Ovary (tissue), 9 donors: ENCODE data around the gene SGCE. TPM values are rescaled to one million over a fixed set of nuclear protein-coding genes. Genes with fewer than 3 reads are reported as not detected.

Experiments
- DNase-seq, 5 donors: peaks; one replicate each; pipeline ENCODE4 v3.0.0-alpha.2; 2019 to 2020
- H3K27ac ChIP-seq, 2 donors: fragments of 200-600 bp; one replicate each; pipeline versions ENCODE4 v1.5.1 to v1.8.0; 2019 to 2022
- H3K27me3 ChIP-seq: fragments of 200-600 bp; one replicate; pipeline ENCODE4 v1.8.0; 2022
- H3K36me3 ChIP-seq: fragments of 200-600 bp; sonication (generic); one replicate; pipeline ENCODE4 v1.5.1; 2019
- H3K4me1 ChIP-seq: one replicate; pipeline ENCODE4 v1.8.1; 2013; ENCODE audit warnings: mild to moderate bottlenecking, moderate library complexity; ENCODE audit not compliant: insufficient read depth
- H3K4me3 ChIP-seq: fragments of 200-600 bp; sonication (generic); one replicate; pipeline ENCODE4 v1.5.1; 2017
- H3K9me3 ChIP-seq, 2 donors: fragments of 200-600 bp in 1 of 2; sonication (generic) in 1 of 2; one replicate each; pipeline versions ENCODE4 v1.5.1 to v1.8.1; 2013 to 2019; ENCODE audit warnings: mild to moderate bottlenecking in 1 of 2, moderate library complexity in 1 of 2
- EP300 ChIP-seq: sonication (generic); formaldehyde crosslinking; IDR thresholded peaks from one replicate; pipeline ENCODE4 v1.6.1; 2017; ENCODE audit warnings: antibody characterized with exemption
- POLR2A ChIP-seq: fragments of 450-650 bp; IDR thresholded peaks from one replicate; pipeline ENCODE4 v1.6.1; 2017; ENCODE audit warnings: antibody characterized with exemption, mild to moderate bottlenecking, moderate library complexity
- WGBS, 3 donors: extraction: QIAGEN DNeasy Blood & Tissue Kit in 1 of 3; methylation state at CpG; one replicate each; pipeline versions ENCODE4 v1.1.5 to v1.1.7; 2013 to 2017; 5-methylcytosine and 5-hydroxymethylcytosine counted together
- intact Hi-C, 4 donors: fragments of 100-400 bp; cut with DNase I; formaldehyde crosslinking; loops; one replicate each; pipeline versions ENCODE4 v1.11.0 to v1.15.1; 2022 to 2023
- polyA plus RNA-seq, 2 donors: library from polyadenylated mRNA; stranded (reverse); fragments of 200-250 nt in 1 of 2; fragments of 350-450 nt in 1 of 2; fragmentation: Illumina TruSeq in 1 of 2; extraction: RNeasy Lipid Tissue Mini Kit (QIAGEN cat#74804) in 1 of 2; gene quantifications; one replicate each; pipeline ENCODE4 v1.2.3, GENCODE V29; 2013 to 2014
- total RNA-seq, 7 donors: library from RNA; depleted of rRNA in 2 of 7; stranded (reverse); fragments of >200 nt in 2 of 7; fragmentation: NEBNext Ultra II Directional in 3 of 7; extraction: Animal tissue kit (Norgen Biotek cat#: 25700) in 3 of 7; gene quantifications; one replicate each; pipeline versions ENCODE4 v1.1.0 to v1.2.4, GENCODE V29; 2016 to 2023
- TF ChIP-seq, protein P1 (sequence below), 3 donors: fragments of 450-650 bp in 2 of 3; fragments of 200-600 bp in 1 of 3; IDR thresholded peaks; one replicate each; pipeline versions ENCODE4 v1.5.1 to v1.8.0; 2016 to 2022; ENCODE audit warnings: antibody characterized with exemption in 3 of 3, mild to moderate bottlenecking in 1 of 3
- donor health status: DM: no; HTN: no; CAD: no; lungs with moderate emphysema.
- donor health status: DM: no; HTN: no; CAD: no.
- donor health status: Bipolar disorder and iron deficiency.
- donor health status: DM: yes; HTN: yes; CAD: no.
- donor health status: DM: no; HTN: no; CAD: no.
- donor health status: DM: yes; HTN: yes; CAD: no.

Gene SGCE
- total and polyA plus RNA-seq, 9 donors: 104 to 183 (median 115) TPM

DNA sequence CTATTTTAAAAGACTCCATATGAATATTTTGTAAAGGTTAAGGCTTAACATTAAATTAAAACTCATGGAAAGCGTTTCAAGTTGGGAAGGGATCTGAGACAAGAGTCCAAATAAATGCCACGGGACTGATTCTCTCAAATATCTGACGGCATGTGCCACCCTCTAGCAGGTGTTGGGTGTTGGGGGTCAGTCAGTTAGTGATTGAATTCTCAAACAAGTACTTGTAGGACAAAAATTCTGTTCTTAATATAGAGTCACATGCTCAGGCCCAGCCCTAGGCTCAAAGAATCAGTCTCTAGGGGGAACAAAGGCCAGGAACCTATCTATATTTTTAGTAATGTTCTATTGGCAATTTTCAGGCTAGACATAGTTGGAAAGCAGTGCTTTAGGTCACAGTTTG is 39.1 kb downstream of the SGCE start:
- no peak overlapping the region for H3K27ac ChIP-seq
- TF ChIP-seq POLR2A (no peak), EP300 (no peak)
- TF ChIP-seq, protein P1, sequence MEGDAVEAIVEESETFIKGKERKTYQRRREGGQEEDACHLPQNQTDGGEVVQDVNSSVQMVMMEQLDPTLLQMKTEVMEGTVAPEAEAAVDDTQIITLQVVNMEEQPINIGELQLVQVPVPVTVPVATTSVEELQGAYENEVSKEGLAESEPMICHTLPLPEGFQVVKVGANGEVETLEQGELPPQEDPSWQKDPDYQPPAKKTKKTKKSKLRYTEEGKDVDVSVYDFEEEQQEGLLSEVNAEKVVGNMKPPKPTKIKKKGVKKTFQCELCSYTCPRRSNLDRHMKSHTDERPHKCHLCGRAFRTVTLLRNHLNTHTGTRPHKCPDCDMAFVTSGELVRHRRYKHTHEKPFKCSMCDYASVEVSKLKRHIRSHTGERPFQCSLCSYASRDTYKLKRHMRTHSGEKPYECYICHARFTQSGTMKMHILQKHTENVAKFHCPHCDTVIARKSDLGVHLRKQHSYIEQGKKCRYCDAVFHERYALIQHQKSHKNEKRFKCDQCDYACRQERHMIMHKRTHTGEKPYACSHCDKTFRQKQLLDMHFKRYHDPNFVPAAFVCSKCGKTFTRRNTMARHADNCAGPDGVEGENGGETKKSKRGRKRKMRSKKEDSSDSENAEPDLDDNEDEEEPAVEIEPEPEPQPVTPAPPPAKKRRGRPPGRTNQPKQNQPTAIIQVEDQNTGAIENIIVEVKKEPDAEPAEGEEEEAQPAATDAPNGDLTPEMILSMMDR (IDR thresholded peaks at IDR 0.05): no peak
- no peaks in the 10 kb centered on the region for H3K9me3 ChIP-seq
- H3K27me3 ChIP-seq: no peaks in the 10 kb centered on the region
- H3K4me3 ChIP-seq: no peak overlapping the region
- intact Hi-C loops: no loop called here
- no peaks in the 10 kb centered on the region for H3K36me3 ChIP-seq
- H3K4me1 ChIP-seq: peaks cover 4% of the 10 kb centered on the region
- no peak for DNase-seq
- WGBS, 3 donors: 95 to 99% (median 97%) methylated on average over 3 of the region's 3 CpGs

DNA sequence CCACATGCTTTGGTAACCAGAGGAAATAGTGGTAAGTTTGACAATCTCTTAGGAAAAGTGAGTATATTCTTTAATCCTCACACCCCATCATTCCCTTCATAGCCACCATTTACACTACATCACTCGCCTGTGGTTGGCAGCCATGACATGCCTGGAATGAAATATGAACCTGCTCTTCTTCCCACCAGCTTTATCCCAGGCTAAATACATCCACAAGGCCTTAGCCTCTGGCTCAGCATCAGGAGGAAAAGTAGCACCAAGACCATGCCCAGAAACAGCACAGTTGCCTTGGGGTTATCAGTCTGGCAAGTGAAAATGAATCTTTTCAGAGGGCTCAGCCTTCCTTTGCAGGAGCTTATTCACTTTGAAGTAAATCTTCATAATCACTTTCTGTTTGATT is 40.3 kb downstream of the SGCE start:
- TF ChIP-seq POLR2A (no peak), EP300 (no peak)
- TF ChIP-seq, protein P1 (IDR thresholded peaks at IDR 0.05): no peak
- Histone ChIP-seq H3K9me3 (no peaks in the 10 kb centered on the region), H3K27ac (no peak overlapping the region), H3K27me3 (no peaks in the 10 kb centered on the region), H3K36me3 (no peaks in the 10 kb centered on the region), H3K4me1 (no peaks in the 10 kb centered on the region), H3K4me3 (no peak overlapping the region)
- 89 to 100% (median 98%) methylated on average over 1 of the region's 1 CpG for WGBS, 3 donors
- intact Hi-C loops: no loop called here
- DNase-seq: no peak

DNA sequence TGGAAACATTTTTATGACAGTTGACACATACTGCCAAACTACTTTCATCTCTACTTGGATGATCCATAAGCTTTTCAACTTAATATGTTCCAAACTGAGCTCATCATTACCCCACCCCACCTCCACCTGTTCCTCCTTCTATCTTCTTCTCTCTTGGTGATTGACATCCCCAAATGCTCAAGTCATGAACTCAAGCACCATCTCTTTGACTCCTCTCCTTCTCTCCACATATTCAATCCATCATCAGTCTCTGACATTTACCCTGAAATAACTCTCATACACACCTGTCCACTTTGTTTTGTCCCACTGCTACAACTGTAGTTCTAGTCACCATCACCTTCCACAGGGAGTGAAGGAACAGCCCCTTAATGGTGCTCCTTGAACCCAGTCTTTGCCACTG is 43.3 kb downstream of the SGCE start:
- intact Hi-C loops: no loop called here
- H3K27me3 ChIP-seq: no peaks in the 10 kb centered on the region
- no peaks in the 10 kb centered on the region for H3K9me3 ChIP-seq

DNA sequence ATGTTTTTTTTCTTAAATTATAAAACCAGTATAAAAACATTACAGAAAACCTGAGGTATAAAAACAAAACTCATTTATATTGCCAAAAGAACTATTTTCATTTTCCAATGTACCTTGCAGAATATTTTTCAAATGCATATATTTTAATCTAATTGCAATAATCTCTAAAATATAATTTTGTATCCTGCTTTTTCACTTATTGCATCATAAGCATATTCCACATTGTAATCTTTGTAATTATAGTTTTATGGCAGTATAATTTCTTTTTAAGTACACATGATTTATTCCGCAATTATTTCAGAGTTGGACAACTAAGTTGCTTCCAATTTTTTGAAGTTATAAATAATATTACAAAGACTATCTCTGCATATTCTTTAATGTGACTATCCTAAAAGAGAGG is 43.7 kb downstream of the SGCE start:
- WGBS, 3 donors: 89 to 98% (median 95%) methylated on average over 1 of the region's 1 CpG
- no peak for DNase-seq
- Histone ChIP-seq H3K27ac (no peak overlapping the region), H3K4me1 (no peaks in the 10 kb centered on the region), H3K36me3 (no peaks in the 10 kb centered on the region), H3K27me3 (no peaks in the 10 kb centered on the region), H3K4me3 (no peak overlapping the region), H3K9me3 (no peaks in the 10 kb centered on the region)
- intact Hi-C loops: no loop called here
- TF ChIP-seq EP300 (no peak), POLR2A (no peak)
- TF ChIP-seq, protein P1 (IDR thresholded peaks at IDR 0.05): no peak

More for the DNA sequence above, 43.3 kb downstream of the SGCE start:
- DNase-seq: no peak
- Histone ChIP-seq H3K4me3 (no peak overlapping the region), H3K4me1 (no peaks in the 10 kb centered on the region), H3K27ac (no peak overlapping the region), H3K36me3 (no peaks in the 10 kb centered on the region)
- TF ChIP-seq EP300: no peak
- TF ChIP-seq, protein P1 (IDR thresholded peaks at IDR 0.05): no peak

DNA sequence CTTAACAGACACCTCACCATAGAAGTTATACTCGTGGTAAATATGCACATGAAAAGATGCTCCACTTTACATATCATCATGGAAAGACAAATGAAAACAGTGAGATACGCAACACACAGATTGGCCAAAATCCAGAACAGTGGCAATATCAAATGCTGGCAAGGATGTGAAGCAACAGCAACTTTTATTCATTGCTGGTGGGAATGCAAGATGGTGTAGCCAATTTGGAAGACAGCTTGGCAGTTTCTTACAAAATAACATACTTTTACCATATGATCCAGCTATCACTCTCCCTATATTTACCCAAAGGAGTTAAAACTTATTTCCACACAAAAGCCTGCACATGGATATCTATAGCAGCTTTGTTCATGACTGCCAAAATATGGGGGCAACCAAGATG is 46.4 kb downstream of the SGCE start:
- Histone ChIP-seq H3K27me3 (no peaks in the 10 kb centered on the region), H3K36me3 (no peaks in the 10 kb centered on the region), H3K27ac (no peak overlapping the region), H3K9me3 (no peaks in the 10 kb centered on the region), H3K4me1 (no peaks in the 10 kb centered on the region), H3K4me3 (no peak overlapping the region)
- 94 to 97% (median 95%) methylated on average over 2 of the region's 2 CpGs for WGBS, 3 donors
- no peak for DNase-seq
- intact Hi-C loops: no loop called here
- TF ChIP-seq, protein P1 (IDR thresholded peaks at IDR 0.05): no peak
- TF ChIP-seq EP300 (no peak), POLR2A (no peak)
